GM23338 (cell line): ENCODE measurements around the gene ZFC3H1. TPM values are rescaled to one million over a fixed set of nuclear protein-coding genes. Genes with fewer than 3 reads are reported as not detected.

Experiments used
- ATAC-seq: fragments of 200-7000 bp; cut with Tn5 transposase; 3 replicates; pipeline ENCODE4 v1.9.1; 2020
- DNase-seq: peaks from one replicate; pipeline ENCODE4 v3.0.0-alpha.2; 2015; ENCODE audit warnings: low spot score
- H2AFZ ChIP-seq: fragments of 200-600 bp; sonication (generic); 2 replicates; pipeline ENCODE4 v1.8.0; 2016; ENCODE audit warnings: antibody characterized with exemption, mild to moderate bottlenecking, moderate library complexity
- H3F3A ChIP-seq: fragments of 200-600 bp; sonication (generic); replicated peaks from 2 replicates; pipeline ENCODE4 v1.8.0; 2017; ENCODE audit warnings: antibody characterized with exemption, mixed run types, low read depth
- H3K27ac ChIP-seq: fragments of 200-600 bp; sonication (generic); 2 replicates; pipeline ENCODE4 v1.6.1; 2016; ENCODE audit warnings: low read depth
- H3K27me3 ChIP-seq: fragments of 200-600 bp; sonication (generic); 2 replicates; pipeline ENCODE4 v1.8.0; 2016; ENCODE audit warnings: mild to moderate bottlenecking, mixed run types, moderate library complexity; ENCODE audit not compliant: insufficient read depth
- H3K36me3 ChIP-seq: fragments of 200-600 bp; sonication (generic); 2 replicates; pipeline ENCODE4 v1.8.0; 2016; ENCODE audit warnings: mild to moderate bottlenecking; ENCODE audit not compliant: insufficient read depth
- H3K4me1 ChIP-seq: fragments of 200-600 bp; sonication (generic); 2 replicates; pipeline ENCODE4 v1.8.0; 2016; ENCODE audit warnings: mild to moderate bottlenecking, moderate library complexity; ENCODE audit not compliant: insufficient read depth
- H3K4me2 ChIP-seq: fragments of 200-600 bp; sonication (generic); 2 replicates; pipeline ENCODE4 v1.7.1; 2017; ENCODE audit warnings: mixed run types
- H3K4me3 ChIP-seq: fragments of 200-600 bp; sonication (generic); 2 replicates; pipeline ENCODE4 v1.6.1; 2016; ENCODE audit warnings: mixed run types
- H3K79me2 ChIP-seq: fragments of 200-600 bp; sonication (generic); replicated peaks from 2 replicates; pipeline ENCODE4 v1.8.0; 2017; ENCODE audit warnings: mild to moderate bottlenecking; ENCODE audit not compliant: insufficient read depth
- H3K9me2 ChIP-seq: fragments of 200-600 bp; sonication (generic); 2 replicates; pipeline ENCODE4 v1.8.0; 2017; ENCODE audit not compliant: insufficient read depth
- H4K20me1 ChIP-seq: fragments of 200-600 bp; sonication (generic); replicated peaks from 2 replicates; pipeline ENCODE4 v1.8.0; 2017; ENCODE audit warnings: mild to moderate bottlenecking; ENCODE audit not compliant: insufficient read depth
- H3K27ac Mint-ChIP-seq: 2 replicates; pipeline ENCODE4 v1.8.0; 2020; ENCODE audit warnings: inconsistent platforms, mild to moderate bottlenecking, moderate library complexity, mixed read lengths
- H3K27me3 Mint-ChIP-seq: 3 replicates; pipeline ENCODE4 v1.8.0; 2022; ENCODE audit warnings: low read depth, mild to moderate bottlenecking, moderate library complexity, mixed read lengths, inconsistent platforms; ENCODE audit not compliant: insufficient read depth, poor library complexity
- H3K36me3 Mint-ChIP-seq: 3 replicates; pipeline ENCODE4 v1.8.0; 2021; ENCODE audit warnings: low read depth, mild to moderate bottlenecking, inconsistent platforms, moderate library complexity, mixed read lengths
- H3K4me1 Mint-ChIP-seq: 3 replicates; pipeline ENCODE4 v1.8.0; 2020; ENCODE audit warnings: mild to moderate bottlenecking, inconsistent platforms, mixed read lengths
- H3K4me3 Mint-ChIP-seq: 3 replicates; pipeline ENCODE4 v1.8.0; 2021; ENCODE audit warnings: moderate library complexity, mild to moderate bottlenecking, inconsistent platforms, mixed read lengths
- H3K9me3 Mint-ChIP-seq: 3 replicates; pipeline ENCODE4 v1.8.0; 2020; ENCODE audit warnings: moderate library complexity, mild to moderate bottlenecking, inconsistent platforms, mixed read lengths
- ETS1 ChIP-seq: IDR thresholded peaks from 2 replicates; pipeline ENCODE4 v1.6.1; 2016; ENCODE audit warnings: antibody characterized with exemption
- EZH2phosphoT487 ChIP-seq: fragments of 200-600 bp; sonication (generic); IDR thresholded peaks from one replicate; pipeline ENCODE4 v1.8.1; 2018; ENCODE audit warnings: antibody characterized with exemption; ENCODE audit not compliant: unreplicated experiment
- JUNB ChIP-seq: IDR thresholded peaks from one replicate; pipeline ENCODE4 v1.6.1; 2016; ENCODE audit warnings: antibody characterized with exemption; ENCODE audit not compliant: unreplicated experiment
- NANOG ChIP-seq: IDR thresholded peaks from 2 replicates; pipeline ENCODE4 v1.6.1; 2016; ENCODE audit warnings: antibody characterized with exemption, borderline replicate concordance
- POLR2AphosphoS5 ChIP-seq: IDR thresholded peaks from 2 replicates; pipeline ENCODE4 v1.6.1; 2016; ENCODE audit warnings: antibody characterized with exemption, low read depth
- STAT1 ChIP-seq: IDR thresholded peaks from one replicate; pipeline ENCODE4 v1.6.1; 2016; ENCODE audit warnings: antibody characterized with exemption; ENCODE audit not compliant: unreplicated experiment
- ZNF114 ChIP-seq: fragments of 250-450 bp; sonication (Bioruptor Pico); IDR thresholded peaks from 2 replicates; pipeline ENCODE4 v1.5.0; 2020; ENCODE audit warnings: mild to moderate bottlenecking, moderate library complexity
- ZNF331 ChIP-seq: fragments of 250-450 bp; sonication (Bioruptor Pico); IDR thresholded peaks from 2 replicates; pipeline ENCODE4 v1.5.0; 2020; ENCODE audit warnings: low read depth, mild to moderate bottlenecking, moderate library complexity
- polyA plus RNA-seq: library from polyadenylated mRNA; unstranded; fragments of >200 nt; fragmentation: Nextera tagmentation; extraction: Ambion mirVana; gene quantifications from 2 replicates; pipeline ENCODE4 v1.2.1, GENCODE V29; 2016
- total RNA-seq: library from RNA; depleted of rRNA; stranded (reverse); fragments of >200 nt; shearing (Covaris generic); gene quantifications from 2 replicates; pipeline ENCODE4 v1.2.3, GENCODE V29; 2014
- TF ChIP-seq, protein P1 (sequence below): fragments of 250-450 bp; sonication (Bioruptor Pico); IDR thresholded peaks from 2 replicates; pipeline ENCODE4 v1.5.0; 2020; ENCODE audit warnings: mild to moderate bottlenecking, moderate library complexity

ZFC3H1 gene
- total and polyA plus RNA-seq, 2 experiments from 2014 or later = 30.3 to 46.2 TPM

GRCh38 chr12:71626768-71627167 is 36.9 kb downstream of the ZFC3H1 start:
- Histone ChIP-seq H2AFZ (no peak overlapping the region), H3K79me2 (no peaks in the 10 kb centered on the region), H3K4me2 (no peak overlapping the region), H3K27ac (no peak overlapping the region), H4K20me1 (no peaks in the 10 kb centered on the region), H3K4me1 (no peaks in the 10 kb centered on the region), H3K36me3 (peaks cover 57% of the 10 kb centered on the region), H3K9me2 (no peaks in the 10 kb centered on the region), H3K4me3 (no peak overlapping the region), H3F3A (no peaks in the 10 kb centered on the region), H3K27me3 (no peaks in the 10 kb centered on the region)
- Mint-ChIP-seq H3K4me3 (no peak overlapping the region), H3K9me3 (no peaks in the 10 kb centered on the region), H3K27me3 (no peaks in the 10 kb centered on the region), H3K4me1 (peaks cover 1% of the 10 kb centered on the region; the same call in 2 of the 3 replicates), H3K27ac (no peak overlapping the region), H3K36me3 (peaks cover 71% of the 10 kb centered on the region)
- DNase-seq (no peak), ATAC-seq (no peak)
- TF ChIP-seq JUNB = no peak
- TF ChIP-seq, protein P1, sequence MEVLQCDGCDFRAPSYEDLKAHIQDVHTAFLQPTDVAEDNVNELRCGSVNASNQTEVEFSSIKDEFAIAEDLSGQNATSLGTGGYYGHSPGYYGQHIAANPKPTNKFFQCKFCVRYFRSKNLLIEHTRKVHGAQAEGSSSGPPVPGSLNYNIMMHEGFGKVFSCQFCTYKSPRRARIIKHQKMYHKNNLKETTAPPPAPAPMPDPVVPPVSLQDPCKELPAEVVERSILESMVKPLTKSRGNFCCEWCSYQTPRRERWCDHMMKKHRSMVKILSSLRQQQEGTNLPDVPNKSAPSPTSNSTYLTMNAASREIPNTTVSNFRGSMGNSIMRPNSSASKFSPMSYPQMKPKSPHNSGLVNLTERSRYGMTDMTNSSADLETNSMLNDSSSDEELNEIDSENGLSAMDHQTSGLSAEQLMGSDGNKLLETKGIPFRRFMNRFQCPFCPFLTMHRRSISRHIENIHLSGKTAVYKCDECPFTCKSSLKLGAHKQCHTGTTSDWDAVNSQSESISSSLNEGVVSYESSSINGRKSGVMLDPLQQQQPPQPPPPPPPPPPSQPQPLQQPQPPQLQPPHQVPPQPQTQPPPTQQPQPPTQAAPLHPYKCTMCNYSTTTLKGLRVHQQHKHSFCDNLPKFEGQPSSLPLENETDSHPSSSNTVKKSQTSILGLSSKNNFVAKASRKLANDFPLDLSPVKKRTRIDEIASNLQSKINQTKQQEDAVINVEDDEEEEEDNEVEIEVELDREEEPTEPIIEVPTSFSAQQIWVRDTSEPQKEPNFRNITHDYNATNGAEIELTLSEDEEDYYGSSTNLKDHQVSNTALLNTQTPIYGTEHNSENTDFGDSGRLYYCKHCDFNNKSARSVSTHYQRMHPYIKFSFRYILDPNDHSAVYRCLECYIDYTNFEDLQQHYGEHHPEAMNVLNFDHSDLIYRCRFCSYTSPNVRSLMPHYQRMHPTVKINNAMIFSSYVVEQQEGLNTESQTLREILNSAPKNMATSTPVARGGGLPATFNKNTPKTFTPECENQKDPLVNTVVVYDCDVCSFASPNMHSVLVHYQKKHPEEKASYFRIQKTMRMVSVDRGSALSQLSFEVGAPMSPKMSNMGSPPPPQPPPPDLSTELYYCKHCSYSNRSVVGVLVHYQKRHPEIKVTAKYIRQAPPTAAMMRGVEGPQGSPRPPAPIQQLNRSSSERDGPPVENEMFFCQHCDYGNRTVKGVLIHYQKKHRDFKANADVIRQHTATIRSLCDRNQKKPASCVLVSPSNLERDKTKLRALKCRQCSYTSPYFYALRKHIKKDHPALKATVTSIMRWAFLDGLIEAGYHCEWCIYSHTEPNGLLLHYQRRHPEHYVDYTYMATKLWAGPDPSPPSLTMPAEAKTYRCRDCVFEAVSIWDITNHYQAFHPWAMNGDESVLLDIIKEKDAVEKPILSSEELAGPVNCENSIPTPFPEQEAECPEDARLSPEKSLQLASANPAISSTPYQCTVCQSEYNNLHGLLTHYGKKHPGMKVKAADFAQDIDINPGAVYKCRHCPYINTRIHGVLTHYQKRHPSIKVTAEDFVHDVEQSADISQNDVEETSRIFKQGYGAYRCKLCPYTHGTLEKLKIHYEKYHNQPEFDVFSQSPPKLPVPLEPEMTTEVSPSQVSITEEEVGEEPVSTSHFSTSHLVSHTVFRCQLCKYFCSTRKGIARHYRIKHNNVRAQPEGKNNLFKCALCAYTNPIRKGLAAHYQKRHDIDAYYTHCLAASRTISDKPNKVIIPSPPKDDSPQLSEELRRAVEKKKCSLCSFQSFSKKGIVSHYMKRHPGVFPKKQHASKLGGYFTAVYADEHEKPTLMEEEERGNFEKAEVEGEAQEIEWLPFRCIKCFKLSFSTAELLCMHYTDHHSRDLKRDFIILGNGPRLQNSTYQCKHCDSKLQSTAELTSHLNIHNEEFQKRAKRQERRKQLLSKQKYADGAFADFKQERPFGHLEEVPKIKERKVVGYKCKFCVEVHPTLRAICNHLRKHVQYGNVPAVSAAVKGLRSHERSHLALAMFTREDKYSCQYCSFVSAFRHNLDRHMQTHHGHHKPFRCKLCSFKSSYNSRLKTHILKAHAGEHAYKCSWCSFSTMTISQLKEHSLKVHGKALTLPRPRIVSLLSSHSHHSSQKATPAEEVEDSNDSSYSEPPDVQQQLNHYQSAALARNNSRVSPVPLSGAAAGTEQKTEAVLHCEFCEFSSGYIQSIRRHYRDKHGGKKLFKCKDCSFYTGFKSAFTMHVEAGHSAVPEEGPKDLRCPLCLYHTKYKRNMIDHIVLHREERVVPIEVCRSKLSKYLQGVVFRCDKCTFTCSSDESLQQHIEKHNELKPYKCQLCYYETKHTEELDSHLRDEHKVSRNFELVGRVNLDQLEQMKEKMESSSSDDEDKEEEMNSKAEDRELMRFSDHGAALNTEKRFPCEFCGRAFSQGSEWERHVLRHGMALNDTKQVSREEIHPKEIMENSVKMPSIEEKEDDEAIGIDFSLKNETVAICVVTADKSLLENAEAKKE (CRISPR knock-in tag) = no peak
- no peak for TF ChIP-seq POLR2AphosphoS5
- no peak for TF ChIP-seq ZNF331 (CRISPR knock-in tag)
- TF ChIP-seq EZH2phosphoT487 = no peak
- no peak for TF ChIP-seq ETS1
- TF ChIP-seq NANOG = no peak
- no peak for TF ChIP-seq STAT1
- TF ChIP-seq ZNF114 (CRISPR knock-in tag) = no peak
